Fibroblast of lung (primary cell): Measurements from ENCODE around the gene ACBD6. TPM values are rescaled to one million over a fixed set of nuclear protein-coding genes. Genes with fewer than 3 reads are reported as not detected.

ENCODE experiments used
- DNase-seq, 2 donors: peaks; one replicate each; pipeline versions ENCODE4 v3.0.0 to v3.0.0-alpha.2; 2010; ENCODE audit warnings: low read depth in 2 of 2
- H2AFZ ChIP-seq: 2 replicates; pipeline ENCODE4 v1.5.1; 2012; ENCODE audit warnings: low read length, control low read depth, inconsistent platforms
- H3K27ac ChIP-seq: 2 replicates; pipeline ENCODE4 v1.5.1; 2011; ENCODE audit warnings: low read length, control low read depth; ENCODE audit not compliant: insufficient read depth
- H3K27me3 ChIP-seq: 2 replicates; pipeline ENCODE4 v1.5.1; 2011; ENCODE audit warnings: mild to moderate bottlenecking, low read length; ENCODE audit not compliant: control insufficient read depth, insufficient read depth
- H3K36me3 ChIP-seq: 2 replicates; pipeline ENCODE4 v1.5.1; 2011; ENCODE audit warnings: low read length; ENCODE audit not compliant: control insufficient read depth, insufficient read depth
- H3K4me1 ChIP-seq: 2 replicates; pipeline ENCODE4 v1.5.1; 2011; ENCODE audit warnings: low read length; ENCODE audit not compliant: control insufficient read depth, insufficient read depth; ENCODE audit errors: extremely low read depth
- H3K4me2 ChIP-seq: 2 replicates; pipeline ENCODE4 v1.5.1; 2011; ENCODE audit warnings: low read length, control low read depth; ENCODE audit not compliant: insufficient read depth; ENCODE audit errors: extremely low read depth
- H3K4me3 ChIP-seq, 4 experiments: fragments of 200-600 bp in 1 of 4; sonication (generic) in 1 of 4; replicated peaks in 1 of 4; 2 replicates each; pipeline ENCODE4 v1.5.1; 2011 to 2016; ENCODE audit warnings: low read length in 4 of 4, low read depth in 3 of 4, mild to moderate bottlenecking in 3 of 4, control low read depth in 2 of 4, inconsistent platforms in 1 of 4, mixed read lengths in 1 of 4; ENCODE audit not compliant: insufficient read depth in 1 of 4; ENCODE audit errors: control extremely low read depth in 1 of 4
- H3K79me2 ChIP-seq: 2 replicates; pipeline ENCODE4 v1.5.1; 2012; ENCODE audit warnings: mild to moderate bottlenecking, low read length, inconsistent platforms; ENCODE audit not compliant: control insufficient read depth, insufficient read depth
- H3K9ac ChIP-seq: 2 replicates; pipeline ENCODE4 v1.5.1; 2011; ENCODE audit warnings: mild to moderate bottlenecking, low read length, control low read depth; ENCODE audit not compliant: insufficient read depth
- H3K9me3 ChIP-seq: 2 replicates; pipeline ENCODE4 v1.5.1; 2012; ENCODE audit warnings: low read depth, low read length; ENCODE audit not compliant: control insufficient read depth, insufficient read depth
- H4K20me1 ChIP-seq: 2 replicates; pipeline ENCODE4 v1.5.1; 2011; ENCODE audit warnings: low read length; ENCODE audit not compliant: control insufficient read depth, insufficient read depth; ENCODE audit errors: extremely low read depth
- CTCF ChIP-seq, 2 donors: IDR thresholded peaks in 1 of 2; conservative IDR thresholded peaks in 1 of 2; 1 replicate in 1 of 2; 2 replicates in 1 of 2; pipeline ENCODE4 v1.5.1; 2011 to 2012; ENCODE audit warnings: low read length in 2 of 2, control low read depth in 1 of 2, inconsistent platforms in 1 of 2, low read depth in 1 of 2, mild to moderate bottlenecking in 1 of 2
- EZH2 ChIP-seq: IDR thresholded peaks from 2 replicates; pipeline ENCODE4 v1.5.1; 2012; ENCODE audit warnings: low read length, control low read depth, mild to moderate bottlenecking; ENCODE audit errors: missing control alignments
- polyA plus RNA-seq, 2 donors: library from polyadenylated mRNA; depleted of rRNA in 1 of 2; stranded (reverse) in 1 of 2; unstranded in 1 of 2; fragments of >200 nt; gene quantifications; 2 replicates each; pipeline ENCODE4 v1.2.1, GENCODE V29; 2011 to 2012; ENCODE audit warnings: missing spikeins in 1 of 2
- total RNA-seq: library from RNA; depleted of rRNA; stranded (reverse); fragments of >200 nt; gene quantifications from 2 replicates; pipeline ENCODE4 v1.2.1, GENCODE V29; 2014

The ACBD6 gene
- total and polyA plus RNA-seq, 2 donors (not counting 1 experiment from before 2014, with no cell fraction given), result 63.4 to 78.7 TPM

GRCh38 chr1:180501865-180502360 lies 464 bp downstream of the ACBD6 start:
- no peak for TF ChIP-seq CTCF (conservative IDR thresholded peaks at IDR 0.05 in 1 of 2, IDR thresholded peaks at IDR 0.05 in 1 of 2; ENCODE audit: low read depth in 1 of 2, low read length in 2 of 2)
- Histone ChIP-seq H3K79me2 (peaks cover 37% of the 10 kb centered on the region), H3K9ac (peak overlapping the region; percentile 89), H3K36me3 (no peaks in the 10 kb centered on the region), H3K27me3 (no peaks in the 10 kb centered on the region), H3K9me3 (no peaks in the 10 kb centered on the region), H3K27ac (peak overlapping the region; percentile 94), H2AFZ (peak overlapping the region; percentile 91), H3K4me2 (peak overlapping the region; percentile 64), H3K4me1 (peaks cover 11% of the 10 kb centered on the region), H3K4me3 (peak overlapping the region; percentile 62 to 96 (median 92)), H4K20me1 (no peaks in the 10 kb centered on the region)
- DNase-seq, result no peak

- no peak for DNase-seq
- H3K79me2 ChIP-seq, result peaks cover 37% of the 10 kb centered on the region
- peaks cover 7% of the 10 kb centered on the region for H3K4me1 ChIP-seq
- H3K4me2 ChIP-seq, result peak overlapping the region; percentile 64
- H3K4me3 ChIP-seq, result peak overlapping the region in 2 of 4 experiments; percentile 96
- H3K9ac ChIP-seq, result no peak overlapping the region
- no peaks in the 10 kb centered on the region for H3K36me3 ChIP-seq
- no peaks in the 10 kb centered on the region for H3K9me3 ChIP-seq
- H3K27ac ChIP-seq, result no peak overlapping the region
- no peak overlapping the region for H2AFZ ChIP-seq
- H3K27me3 ChIP-seq, result no peaks in the 10 kb centered on the region
- no peak for TF ChIP-seq CTCF (conservative IDR thresholded peaks at IDR 0.05 in 1 of 2, IDR thresholded peaks at IDR 0.05 in 1 of 2; ENCODE audit: low read depth in 1 of 2, low read length in 2 of 2)
- TF ChIP-seq EZH2, result no peak
- no peaks in the 10 kb centered on the region for H4K20me1 ChIP-seq
These were observed 1.7 kb downstream of the ACBD6 start for GRCh38 chr1:180500689-180501088.

- Histone ChIP-seq H3K4me3 (no peak overlapping the region), H3K27ac (no peak overlapping the region), H3K4me2 (no peak overlapping the region), H2AFZ (no peak overlapping the region), H3K4me1 (peaks cover 7% of the 10 kb centered on the region), H3K27me3 (no peaks in the 10 kb centered on the region), H4K20me1 (no peaks in the 10 kb centered on the region), H3K36me3 (no peaks in the 10 kb centered on the region), H3K9ac (no peak overlapping the region), H3K79me2 (peaks cover 37% of the 10 kb centered on the region), H3K9me3 (no peaks in the 10 kb centered on the region)
- no peak for DNase-seq
- TF ChIP-seq CTCF (conservative IDR thresholded peaks at IDR 0.05 in 1 of 2, IDR thresholded peaks at IDR 0.05 in 1 of 2; ENCODE audit: low read depth in 1 of 2, low read length in 2 of 2), result no peak
- TF ChIP-seq EZH2, result no peak
These were observed 3.8 kb downstream of the ACBD6 start for GRCh38 chr1:180498594-180498993.
